T-helper 1 cell treated with Interleukin-12 subunit alpha and Interleukin-12 subunit beta and Interleukin-4 antibody, amounts not matched to agents 30 ng/mL and 1 ng/mL, for 36 hours (primary cell): Measurements from ENCODE around the gene C11orf86. TPM values are rescaled to one million over a fixed set of nuclear protein-coding genes. Genes with fewer than 3 reads are reported as not detected.

ENCODE experiments used
- intact Hi-C: fragments of 100-400 bp; cut with micrococcal nuclease; formaldehyde crosslinking; loops from one replicate; pipeline ENCODE4 v1.15.1; 2024
- total RNA-seq: library from RNA; stranded (reverse); gene quantifications from 2 replicates; pipeline ENCODE4 v1.2.3, GENCODE V29; 2022

C11orf86 gene
- total RNA-seq, 1 donor from 2014 or later: not detected

- intact Hi-C loops: no loop called here
Observed at GRCh38 chr11:66966351-66966750, 8.8 kb upstream of the C11orf86 start.

DNA sequence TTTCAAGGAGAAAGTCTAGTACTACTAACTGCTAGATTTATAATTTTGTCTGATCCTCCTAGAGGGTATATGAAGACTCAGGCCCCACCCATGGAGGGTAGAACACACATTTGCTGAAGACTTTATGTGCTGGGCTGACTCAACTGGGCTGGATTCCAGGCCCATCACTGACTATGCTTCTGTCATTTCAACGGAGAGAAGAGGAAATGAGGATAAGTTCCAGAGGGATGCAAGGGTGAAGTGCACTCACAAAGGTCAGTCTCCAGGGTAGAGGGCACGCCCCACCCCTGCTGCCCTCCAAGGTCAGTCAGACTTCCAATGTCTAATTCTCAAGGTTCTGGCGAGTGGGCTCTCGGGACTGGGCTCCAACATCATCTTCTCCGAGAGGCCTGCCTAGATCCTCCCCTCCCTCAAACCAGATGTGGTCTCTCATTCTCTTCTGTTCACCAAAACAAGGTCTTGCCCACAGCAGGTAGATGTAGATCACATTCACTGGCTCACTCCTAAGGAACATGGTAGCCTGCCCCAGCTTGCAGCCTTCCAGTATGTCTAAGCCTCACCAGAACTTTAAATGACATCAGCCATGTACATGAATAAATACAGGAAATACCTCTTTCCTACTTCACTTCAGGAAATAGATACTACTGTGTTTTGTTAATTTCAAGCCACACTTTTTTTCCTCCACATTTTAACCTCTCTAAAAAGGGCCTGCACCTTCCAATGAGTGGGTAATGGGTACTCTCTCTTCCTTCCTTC is 7.3 kb upstream of the C11orf86 start:
- intact Hi-C loops: no loop called here

- intact Hi-C loops: no loop called here
Observed at GRCh38 chr11:66969584-66970225, 5.4 kb upstream of the C11orf86 start.

DNA sequence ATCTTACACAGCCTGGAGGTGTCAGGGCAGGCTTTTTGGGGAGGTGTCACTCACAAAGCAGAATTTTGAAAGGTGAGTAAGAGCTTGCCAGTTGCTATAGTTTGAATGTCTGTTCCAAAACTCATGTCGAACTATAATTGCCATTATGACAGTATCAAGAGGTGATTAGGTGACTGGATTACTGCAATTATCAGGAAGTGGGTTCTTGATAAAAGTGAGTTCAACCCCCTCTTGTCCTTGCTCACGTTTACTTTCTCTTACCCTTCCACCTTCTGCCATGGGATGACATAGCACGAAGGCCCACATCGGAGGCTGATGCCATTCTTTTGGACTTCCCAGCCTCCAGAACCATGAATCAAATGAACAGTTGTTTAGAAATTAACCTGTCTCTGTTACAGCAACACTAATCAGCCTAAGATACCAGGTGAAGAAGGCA is 4.7 kb upstream of the C11orf86 start:
- intact Hi-C loops: no loop called here

DNA sequence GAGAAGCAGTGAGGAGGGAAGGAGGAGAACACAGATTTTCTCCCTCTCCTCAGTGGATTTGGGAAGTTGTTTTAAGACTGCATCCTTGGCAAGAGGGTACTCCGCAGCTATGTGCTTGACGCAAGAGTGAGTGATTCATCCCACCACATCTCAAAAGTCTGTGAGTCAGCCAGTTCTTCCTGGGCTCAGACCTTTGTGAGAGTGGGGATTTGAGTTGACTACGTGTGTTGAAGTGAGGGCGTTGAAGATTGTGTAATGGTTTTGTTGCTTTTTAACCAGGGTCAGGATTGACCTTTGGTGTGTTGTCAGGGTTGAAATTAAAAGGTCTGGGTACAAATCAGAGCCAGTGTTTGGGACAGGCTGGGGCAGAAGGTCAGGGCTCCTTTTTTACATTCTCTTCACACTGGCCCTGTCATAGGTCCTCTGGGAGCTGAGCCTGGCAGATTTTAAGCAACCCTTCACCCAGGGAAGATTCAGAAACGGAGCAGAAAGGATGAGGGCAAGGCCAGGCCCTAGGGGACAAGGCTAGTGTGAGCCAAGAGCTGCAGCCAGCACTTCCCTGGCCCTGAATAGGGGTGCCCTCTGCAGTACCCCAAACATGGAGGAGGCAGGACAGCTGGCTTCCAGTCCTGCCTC is 4.2 kb upstream of the C11orf86 start:
- intact Hi-C loops: no loop called here

DNA sequence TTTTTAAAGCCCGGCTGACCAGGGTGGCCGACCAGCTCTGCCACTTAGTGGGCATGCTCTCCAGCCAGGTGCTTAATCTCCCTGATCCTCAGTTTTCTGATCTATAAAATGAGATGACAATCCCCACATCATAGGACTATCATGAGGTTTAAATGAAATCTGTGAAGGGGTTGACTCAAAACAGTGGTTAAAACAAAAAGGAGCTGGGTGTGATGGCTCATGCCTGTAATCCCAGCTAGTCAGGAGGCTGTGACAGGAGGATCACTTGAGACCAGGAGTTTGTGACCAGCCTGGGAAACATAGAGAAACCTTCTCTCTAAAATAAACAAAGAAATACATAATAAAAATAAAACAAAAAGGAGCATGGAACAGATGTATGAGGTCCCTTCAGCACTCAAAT is 3.6 kb upstream of the C11orf86 start:
- intact Hi-C loops: no loop called here

DNA sequence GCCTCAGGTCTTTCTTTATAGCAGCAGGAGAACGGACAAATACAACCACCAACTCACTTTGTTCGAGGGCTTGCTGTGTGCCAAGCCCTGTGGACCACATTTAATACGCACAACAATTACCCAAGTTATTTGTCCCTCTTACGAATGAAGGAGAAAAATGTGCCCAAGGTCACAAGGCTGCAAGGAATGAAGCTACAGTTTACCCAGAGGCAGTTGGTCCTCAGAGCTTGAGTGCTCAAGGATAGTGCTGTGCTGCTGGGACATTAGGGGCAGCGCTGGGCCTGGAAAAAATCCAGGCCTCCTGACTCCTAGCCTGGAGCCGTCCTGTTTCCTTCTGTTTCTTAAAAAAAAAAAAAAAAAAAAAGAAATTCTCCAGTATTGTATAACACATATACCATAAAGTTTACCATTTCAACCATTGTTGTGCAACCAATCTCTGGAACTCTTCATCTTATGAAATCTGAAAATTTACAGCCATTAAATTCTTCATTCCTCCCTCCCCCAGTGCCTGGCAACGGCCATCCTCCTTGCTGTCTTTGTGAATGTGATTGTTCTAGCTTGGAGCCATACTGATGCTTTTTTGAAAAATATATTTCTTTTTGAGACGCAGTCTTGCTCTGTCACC is 1.0 kb upstream of the C11orf86 start:
- intact Hi-C loops: no loop called here

DNA sequence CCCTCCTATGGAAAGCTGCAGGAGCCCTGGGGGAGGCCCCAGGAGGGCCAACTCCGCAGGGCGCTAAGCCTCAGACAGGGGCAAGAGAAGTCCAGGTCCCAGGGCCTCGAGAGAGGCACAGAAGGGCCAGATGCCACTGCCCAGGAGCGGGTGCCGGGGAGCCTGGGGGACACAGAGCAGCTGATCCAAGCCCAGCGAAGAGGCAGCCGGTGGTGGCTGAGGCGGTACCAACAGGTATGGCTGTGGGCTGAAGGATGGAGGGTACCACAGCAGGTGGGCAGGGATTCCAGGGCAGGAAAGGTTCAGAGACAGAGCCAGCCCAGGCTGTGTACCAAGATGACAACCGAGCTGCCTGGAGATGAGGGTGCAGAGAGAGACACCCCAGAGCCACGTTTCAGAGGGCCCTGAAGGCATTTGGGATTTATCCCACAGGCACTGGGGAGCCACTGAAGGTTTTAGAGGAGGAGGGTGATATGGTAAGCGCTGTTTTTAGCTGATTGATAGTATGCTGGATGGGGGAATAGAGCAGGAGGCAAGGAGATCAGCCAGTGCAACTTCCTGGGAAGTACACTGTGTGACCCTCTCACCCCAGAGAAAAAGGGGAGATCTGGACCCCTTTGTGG is 412 bp downstream of the C11orf86 start:
- intact Hi-C loops: no loop called here

GRCh38 chr11:66976028-66976467 is 944 bp downstream of the C11orf86 start:
- intact Hi-C loops: no loop called here

DNA sequence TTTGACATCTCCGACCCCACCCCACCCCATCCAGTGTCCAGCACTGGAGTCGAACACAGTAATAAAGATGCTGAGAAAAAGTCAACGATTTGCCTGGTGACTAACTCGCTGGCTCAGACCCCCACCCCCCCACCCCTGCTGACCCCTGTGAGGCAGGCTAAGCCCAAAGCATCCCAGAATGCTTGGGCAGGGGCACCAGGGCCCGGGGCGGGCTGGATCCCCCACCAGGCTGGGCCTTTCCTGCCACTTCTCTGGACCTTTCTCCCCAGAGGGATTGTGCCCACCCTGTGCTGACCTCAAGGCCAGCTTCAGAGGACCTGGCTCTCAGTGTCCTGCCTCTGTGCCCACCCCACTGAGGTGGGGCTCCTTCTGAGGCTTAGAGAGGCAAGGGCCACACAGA is 1.8 kb downstream of the C11orf86 start:
- intact Hi-C loops: no loop called here

DNA sequence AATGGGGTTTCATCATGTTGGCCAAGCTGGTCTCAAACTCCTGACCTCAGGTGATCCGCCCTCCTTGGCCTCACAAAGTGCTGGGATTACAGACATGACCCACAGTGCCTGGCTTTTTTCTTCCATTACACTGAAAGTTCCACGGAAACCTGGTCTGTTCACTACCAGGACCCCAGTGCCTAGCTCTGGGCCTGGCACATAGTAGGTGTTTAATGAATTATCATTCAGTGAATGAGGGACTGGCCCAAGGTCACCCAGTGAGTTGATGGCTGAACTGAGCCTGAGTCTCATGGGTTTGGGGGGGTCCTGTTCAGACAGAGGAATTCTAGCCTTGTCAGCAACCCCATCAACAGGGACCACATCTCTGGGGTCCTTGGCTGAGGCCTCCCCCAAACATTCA is 3.1 kb downstream of the C11orf86 start:
- intact Hi-C loops: no loop called here

- intact Hi-C loops: no loop called here
Observed at GRCh38 chr11:66978717-66979116, 3.6 kb downstream of the C11orf86 start.

DNA sequence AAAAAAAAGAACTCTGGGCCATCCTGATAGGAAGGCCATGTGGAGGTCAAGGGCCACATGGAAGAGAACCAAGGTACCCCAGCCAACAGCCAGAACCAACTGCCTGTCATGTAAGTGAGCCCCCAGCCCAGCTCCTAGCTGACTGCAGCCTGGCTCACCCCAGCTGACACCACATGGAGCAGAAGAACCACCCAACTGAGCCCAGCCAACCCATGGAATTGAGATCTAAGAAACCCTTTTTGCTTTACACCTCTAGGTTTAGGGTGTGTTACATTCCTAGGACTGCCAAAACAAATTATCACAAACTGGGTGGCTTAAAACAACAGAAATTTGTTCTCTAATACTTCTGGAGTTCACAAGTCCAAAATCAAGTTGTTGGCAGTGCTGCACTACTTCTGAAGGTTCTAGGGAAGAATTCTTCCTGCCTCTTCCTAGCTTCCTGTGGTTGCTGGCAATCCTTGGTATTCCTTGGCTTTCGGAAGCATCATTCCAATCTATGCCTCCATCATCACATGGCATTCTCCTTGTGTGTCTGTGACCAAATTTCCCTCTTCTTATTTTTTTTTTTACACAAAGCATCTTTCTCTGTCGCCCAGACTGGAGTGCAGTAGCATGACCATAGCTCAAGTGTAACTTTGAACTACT is 4.4 kb downstream of the C11orf86 start:
- intact Hi-C loops: no loop called here

DNA sequence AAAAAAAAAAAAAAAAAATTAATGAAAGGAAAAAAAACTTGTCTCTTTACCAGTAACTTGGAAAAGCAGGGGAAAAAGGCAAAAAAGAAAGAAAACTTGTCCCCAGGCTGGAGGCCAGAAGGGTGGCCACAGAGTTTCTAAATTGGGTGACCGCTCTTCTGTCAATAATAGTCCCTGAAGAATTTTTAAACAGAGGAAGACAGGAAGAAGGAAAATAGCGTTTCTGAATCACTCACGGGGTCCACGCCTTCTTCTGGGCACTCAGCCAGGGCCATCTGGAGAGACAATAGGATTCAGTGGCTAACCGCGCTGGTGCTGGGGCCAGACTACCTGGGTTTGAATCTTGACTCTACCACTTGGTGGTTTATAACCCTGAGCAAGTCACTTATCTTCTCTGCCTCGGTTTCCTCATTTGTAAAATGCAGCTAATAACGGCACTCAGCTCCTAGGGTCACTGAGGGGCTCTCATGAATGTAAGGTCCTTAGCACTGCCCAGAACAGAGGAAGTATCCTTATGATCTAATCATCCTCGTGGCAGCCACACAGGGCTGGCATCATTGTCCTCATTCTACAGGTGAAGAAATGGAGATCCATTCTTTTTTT is 7.0 kb downstream of the C11orf86 start:
- intact Hi-C loops: no loop called here

GRCh38 chr11:66983275-66983924 is 8.3 kb downstream of the C11orf86 start:
- intact Hi-C loops: no loop called here

GRCh38 chr11:66985508-66986177 is 10.5 kb downstream of the C11orf86 start:
- intact Hi-C loops: no loop called here

- intact Hi-C loops: no loop called here
Observed at GRCh38 chr11:66986178-66986545, 11.1 kb downstream of the C11orf86 start.

- intact Hi-C loops: no loop called here
Observed at GRCh38 chr11:66987158-66987620, 12.1 kb downstream of the C11orf86 start.

- intact Hi-C loops: no loop called here
Observed at GRCh38 chr11:66987924-66988637, 13.0 kb downstream of the C11orf86 start.
